Loucy (cell line): ENCODE measurements around the gene OR5B12.

Experiments used
- H2AFZ ChIP-seq: fragments of 200-600 bp; sonication (generic); 2 replicates; pipeline ENCODE4 v1.6.0; 2016; ENCODE audit warnings: antibody characterized with exemption, mild to moderate bottlenecking, low read length, moderate library complexity
- H3F3A ChIP-seq: fragments of 200-600 bp; 2 replicates; pipeline ENCODE4 v1.6.0; 2016; ENCODE audit warnings: antibody characterized with exemption, low read depth, mild to moderate bottlenecking
- H3K27me3 ChIP-seq: fragments of 200-600 bp; sonication (generic); 2 replicates; pipeline ENCODE4 v1.6.1; 2014; ENCODE audit warnings: low read length, mild to moderate bottlenecking; ENCODE audit not compliant: insufficient read depth, poor library complexity, severe bottlenecking
- H3K36me3 ChIP-seq: fragments of 200-600 bp; sonication (generic); 2 replicates; pipeline ENCODE4 v1.6.1; 2016; ENCODE audit warnings: low read length; ENCODE audit not compliant: insufficient read depth
- H3K4me1 ChIP-seq: fragments of 200-600 bp; sonication (generic); 2 replicates; pipeline ENCODE4 v1.5.1; 2014; ENCODE audit warnings: low read length, mild to moderate bottlenecking; ENCODE audit not compliant: insufficient read depth, poor library complexity, severe bottlenecking
- H3K4me2 ChIP-seq: fragments of 200-600 bp; sonication (generic); 2 replicates; pipeline ENCODE4 v1.6.0; 2014; ENCODE audit warnings: antibody characterized with exemption, low read length, low read depth, mild to moderate bottlenecking; ENCODE audit not compliant: poor library complexity, severe bottlenecking
- H3K4me3 ChIP-seq: fragments of 200-600 bp; sonication (generic); 2 replicates; pipeline ENCODE4 v1.5.1; 2014; ENCODE audit warnings: low read length, mild to moderate bottlenecking, mixed read lengths; ENCODE audit not compliant: poor library complexity, severe bottlenecking
- H3K79me2 ChIP-seq: fragments of 200-600 bp; sonication (generic); 2 replicates; pipeline ENCODE4 v1.6.1; 2014; ENCODE audit warnings: low read length; ENCODE audit not compliant: insufficient read depth
- H3K9ac ChIP-seq: fragments of 200-600 bp; sonication (generic); 2 replicates; pipeline ENCODE4 v1.6.0; 2014; ENCODE audit warnings: mild to moderate bottlenecking, low read depth, low read length, moderate library complexity; ENCODE audit not compliant: poor library complexity, severe bottlenecking
- H3K9me2 ChIP-seq: fragments of 200-600 bp; sonication (generic); replicated peaks from 2 replicates; pipeline ENCODE4 v1.6.1; 2016; ENCODE audit warnings: low read depth, low read length, mixed read lengths
- H3K9me3 ChIP-seq: fragments of 200-600 bp; sonication (generic); 2 replicates; pipeline ENCODE4 v1.6.1; 2014; ENCODE audit warnings: mild to moderate bottlenecking, antibody characterized with exemption, low read length, low read depth; ENCODE audit not compliant: insufficient read depth
- H4K20me1 ChIP-seq: fragments of 200-600 bp; sonication (generic); 2 replicates; pipeline ENCODE4 v1.6.0; 2014; ENCODE audit warnings: antibody characterized with exemption, low read length, mild to moderate bottlenecking; ENCODE audit not compliant: insufficient read depth, poor library complexity, severe bottlenecking
- EZH2phosphoT487 ChIP-seq: fragments of 200-600 bp; IDR thresholded peaks from 2 replicates; pipeline ENCODE4 v1.6.1; 2018; ENCODE audit warnings: antibody characterized with exemption, mild to moderate bottlenecking, moderate library complexity, borderline replicate concordance
- TF ChIP-seq, protein P1 (sequence below): fragments of 200-600 bp; sonication (generic); conservative IDR thresholded peaks from 2 replicates; pipeline ENCODE4 v1.5.1; 2014; ENCODE audit warnings: mild to moderate bottlenecking, antibody characterized with exemption, low read length

The OR5B12 gene

DNA sequence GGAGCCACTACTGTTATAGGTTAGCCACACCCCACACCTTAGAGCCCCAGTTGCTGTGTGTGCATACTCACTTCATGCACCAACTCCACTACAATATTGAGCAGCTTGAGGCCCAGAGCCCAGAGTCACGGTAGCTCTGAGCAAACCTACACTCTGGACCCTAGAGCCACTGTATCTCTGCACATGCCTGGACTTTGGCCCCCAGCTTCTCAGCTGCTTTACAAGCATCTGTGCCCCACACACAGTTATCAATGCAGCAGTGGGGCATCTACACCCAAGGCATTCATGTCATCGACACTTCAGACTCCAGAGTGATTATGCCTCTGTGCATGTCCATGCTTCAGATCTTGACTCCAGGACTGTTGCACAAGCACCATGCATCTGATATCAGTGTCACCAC lies 2.3 kb upstream of the OR5B12 start:
- Histone ChIP-seq H3K9ac (no peak overlapping the region), H4K20me1 (no peaks in the 10 kb centered on the region), H3F3A (no peaks in the 10 kb centered on the region), H3K79me2 (no peaks in the 10 kb centered on the region), H3K27me3 (no peaks in the 10 kb centered on the region), H3K9me3 (no peaks in the 10 kb centered on the region), H3K4me2 (no peak overlapping the region), H2AFZ (no peak overlapping the region), H3K4me3 (no peak overlapping the region), H3K36me3 (no peaks in the 10 kb centered on the region), H3K4me1 (no peaks in the 10 kb centered on the region), H3K9me2 (no peaks in the 10 kb centered on the region)
- TF ChIP-seq, protein P1, sequence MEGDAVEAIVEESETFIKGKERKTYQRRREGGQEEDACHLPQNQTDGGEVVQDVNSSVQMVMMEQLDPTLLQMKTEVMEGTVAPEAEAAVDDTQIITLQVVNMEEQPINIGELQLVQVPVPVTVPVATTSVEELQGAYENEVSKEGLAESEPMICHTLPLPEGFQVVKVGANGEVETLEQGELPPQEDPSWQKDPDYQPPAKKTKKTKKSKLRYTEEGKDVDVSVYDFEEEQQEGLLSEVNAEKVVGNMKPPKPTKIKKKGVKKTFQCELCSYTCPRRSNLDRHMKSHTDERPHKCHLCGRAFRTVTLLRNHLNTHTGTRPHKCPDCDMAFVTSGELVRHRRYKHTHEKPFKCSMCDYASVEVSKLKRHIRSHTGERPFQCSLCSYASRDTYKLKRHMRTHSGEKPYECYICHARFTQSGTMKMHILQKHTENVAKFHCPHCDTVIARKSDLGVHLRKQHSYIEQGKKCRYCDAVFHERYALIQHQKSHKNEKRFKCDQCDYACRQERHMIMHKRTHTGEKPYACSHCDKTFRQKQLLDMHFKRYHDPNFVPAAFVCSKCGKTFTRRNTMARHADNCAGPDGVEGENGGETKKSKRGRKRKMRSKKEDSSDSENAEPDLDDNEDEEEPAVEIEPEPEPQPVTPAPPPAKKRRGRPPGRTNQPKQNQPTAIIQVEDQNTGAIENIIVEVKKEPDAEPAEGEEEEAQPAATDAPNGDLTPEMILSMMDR, result no peak
- TF ChIP-seq EZH2phosphoT487, result no peak

DNA sequence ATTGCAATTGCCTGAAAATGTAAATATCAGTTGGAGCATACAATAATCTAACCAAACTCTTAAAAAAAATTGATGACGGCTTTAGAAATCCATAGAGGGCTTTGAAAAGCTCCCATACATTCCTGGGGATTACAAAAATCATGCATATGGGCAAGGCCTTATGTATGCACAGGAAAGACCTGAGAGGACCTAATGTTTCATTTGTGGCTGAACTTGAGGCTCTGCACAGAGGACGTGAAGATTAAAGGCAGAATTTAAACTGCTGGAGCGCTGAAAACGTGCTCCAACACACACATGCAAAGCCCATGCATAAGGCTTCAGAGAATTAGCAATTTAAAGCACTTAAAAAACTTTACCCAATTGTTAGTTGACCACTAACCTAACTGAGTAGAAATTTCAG lies 3.5 kb downstream of the OR5B12 start:
- no peak overlapping the region for H3K4me3 ChIP-seq
- TF ChIP-seq, protein P1, result no peak
- TF ChIP-seq EZH2phosphoT487, result no peak

DNA sequence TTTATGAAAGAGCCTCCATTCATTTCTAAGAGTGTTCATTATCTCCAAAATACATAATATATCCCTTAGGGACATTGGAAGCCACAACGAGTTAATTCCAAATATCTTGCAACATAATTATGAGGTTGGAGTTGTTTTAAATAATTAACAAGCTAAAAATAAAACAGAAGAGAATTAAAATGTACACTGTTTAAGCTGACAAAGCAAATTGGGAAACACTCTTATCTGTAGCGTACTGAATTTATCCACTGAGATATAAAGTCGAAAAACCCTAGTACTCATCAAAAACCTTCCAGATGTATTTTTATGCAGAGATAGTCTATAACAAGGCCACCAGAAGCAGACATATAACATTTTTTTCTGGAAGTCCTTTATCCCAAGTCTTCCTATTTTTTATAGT lies 7.8 kb downstream of the OR5B12 start:
- Histone ChIP-seq H3K79me2 (no peaks in the 10 kb centered on the region), H4K20me1 (no peaks in the 10 kb centered on the region), H3K27me3 (no peaks in the 10 kb centered on the region), H3K4me1 (no peaks in the 10 kb centered on the region), H3F3A (no peaks in the 10 kb centered on the region), H3K9ac (no peak overlapping the region), H3K36me3 (no peaks in the 10 kb centered on the region), H2AFZ (no peak overlapping the region), H3K9me2 (no peaks in the 10 kb centered on the region), H3K9me3 (no peaks in the 10 kb centered on the region), H3K4me2 (no peak overlapping the region), H3K4me3 (no peak overlapping the region)
- TF ChIP-seq, protein P1, result no peak
- no peak for TF ChIP-seq EZH2phosphoT487

More for the DNA sequence above, 3.5 kb downstream of the OR5B12 start:
- Histone ChIP-seq H3F3A (no peaks in the 10 kb centered on the region), H3K9ac (no peak overlapping the region), H3K79me2 (no peaks in the 10 kb centered on the region), H4K20me1 (no peaks in the 10 kb centered on the region), H3K4me2 (no peak overlapping the region), H3K4me1 (no peaks in the 10 kb centered on the region), H3K36me3 (no peaks in the 10 kb centered on the region), H3K9me2 (no peaks in the 10 kb centered on the region), H3K9me3 (no peaks in the 10 kb centered on the region), H2AFZ (no peak overlapping the region), H3K27me3 (no peaks in the 10 kb centered on the region)
